Upper lobe of left lung (tissue), 4 donors: ENCODE results near the gene CIB4.

ENCODE experiments used
- POLR2AphosphoS5 ChIP-seq, 2 donors: sonication (generic); formaldehyde crosslinking; IDR thresholded peaks; one replicate each; pipeline ENCODE4 v1.5.1; 2017; ENCODE audit warnings: antibody characterized with exemption in 2 of 2
- TF ChIP-seq, protein P1 (sequence below), 6 experiments: fragments of 450-650 bp in 4 of 6; fragments of 200-600 bp in 2 of 6; sonication (generic) in 2 of 6; IDR thresholded peaks; one replicate each; pipeline ENCODE4 v1.5.1; 2016 to 2019; ENCODE audit warnings: antibody characterized with exemption in 6 of 6

- TF ChIP-seq, protein P1, sequence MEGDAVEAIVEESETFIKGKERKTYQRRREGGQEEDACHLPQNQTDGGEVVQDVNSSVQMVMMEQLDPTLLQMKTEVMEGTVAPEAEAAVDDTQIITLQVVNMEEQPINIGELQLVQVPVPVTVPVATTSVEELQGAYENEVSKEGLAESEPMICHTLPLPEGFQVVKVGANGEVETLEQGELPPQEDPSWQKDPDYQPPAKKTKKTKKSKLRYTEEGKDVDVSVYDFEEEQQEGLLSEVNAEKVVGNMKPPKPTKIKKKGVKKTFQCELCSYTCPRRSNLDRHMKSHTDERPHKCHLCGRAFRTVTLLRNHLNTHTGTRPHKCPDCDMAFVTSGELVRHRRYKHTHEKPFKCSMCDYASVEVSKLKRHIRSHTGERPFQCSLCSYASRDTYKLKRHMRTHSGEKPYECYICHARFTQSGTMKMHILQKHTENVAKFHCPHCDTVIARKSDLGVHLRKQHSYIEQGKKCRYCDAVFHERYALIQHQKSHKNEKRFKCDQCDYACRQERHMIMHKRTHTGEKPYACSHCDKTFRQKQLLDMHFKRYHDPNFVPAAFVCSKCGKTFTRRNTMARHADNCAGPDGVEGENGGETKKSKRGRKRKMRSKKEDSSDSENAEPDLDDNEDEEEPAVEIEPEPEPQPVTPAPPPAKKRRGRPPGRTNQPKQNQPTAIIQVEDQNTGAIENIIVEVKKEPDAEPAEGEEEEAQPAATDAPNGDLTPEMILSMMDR (IDR thresholded peaks at IDR 0.05) = no peak
- no peak for TF ChIP-seq POLR2AphosphoS5 (IDR thresholded peaks at IDR 0.05)
These were observed 25.8 kb downstream of the CIB4 start for GRCh38 chr2:26615336-26615859.
